GM21737 (cell line): ENCODE data around the gene SOX6.

ENCODE experiments used
- ATAC-seq: cut with Tn5 transposase; IDR thresholded peaks from one replicate; pipeline ENCODE4 v1.9.1; 2021; ENCODE audit warnings: mild to moderate bottlenecking, moderate library complexity; ENCODE audit not compliant: unreplicated experiment

Gene SOX6

DNA sequence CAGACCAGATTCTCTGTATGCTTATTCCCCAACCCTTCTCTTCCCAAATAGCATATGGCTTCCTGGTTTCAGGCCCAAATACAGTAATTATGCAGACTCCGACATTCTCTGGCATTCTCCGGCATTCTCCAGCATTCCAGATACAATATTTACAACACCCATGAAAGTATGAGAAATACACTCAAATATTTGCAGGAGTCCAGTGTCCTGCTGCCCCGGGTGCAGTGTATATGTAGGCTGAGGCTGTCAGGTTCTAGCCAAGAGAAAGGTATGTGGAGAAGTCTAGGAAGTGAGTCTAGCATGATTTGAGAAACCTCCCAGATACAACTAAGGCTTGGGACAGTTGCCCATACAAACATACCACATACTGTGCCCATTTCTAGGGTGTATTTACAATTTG, 160.7 kb downstream of the SOX6 start:
- no peak for ATAC-seq

DNA sequence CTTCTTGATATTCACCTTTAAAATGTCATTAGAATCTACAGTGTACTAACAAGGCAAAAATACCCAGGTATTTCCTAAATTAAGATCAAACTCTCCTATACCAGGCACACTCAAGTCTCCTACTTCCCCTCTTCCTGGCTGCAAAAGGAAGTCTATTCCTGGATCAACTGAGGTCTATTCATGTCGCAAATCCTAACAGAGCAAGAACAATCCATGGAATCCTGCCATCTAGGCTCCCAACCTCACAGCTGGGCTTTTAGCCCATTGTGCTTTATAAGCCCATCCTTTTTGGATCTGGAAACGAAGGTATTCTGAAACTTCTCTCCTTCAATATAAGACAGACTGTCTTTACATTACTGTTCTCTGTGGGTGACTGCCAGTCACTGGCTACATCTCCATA, 161.8 kb downstream of the SOX6 start:
- no peak for ATAC-seq

DNA sequence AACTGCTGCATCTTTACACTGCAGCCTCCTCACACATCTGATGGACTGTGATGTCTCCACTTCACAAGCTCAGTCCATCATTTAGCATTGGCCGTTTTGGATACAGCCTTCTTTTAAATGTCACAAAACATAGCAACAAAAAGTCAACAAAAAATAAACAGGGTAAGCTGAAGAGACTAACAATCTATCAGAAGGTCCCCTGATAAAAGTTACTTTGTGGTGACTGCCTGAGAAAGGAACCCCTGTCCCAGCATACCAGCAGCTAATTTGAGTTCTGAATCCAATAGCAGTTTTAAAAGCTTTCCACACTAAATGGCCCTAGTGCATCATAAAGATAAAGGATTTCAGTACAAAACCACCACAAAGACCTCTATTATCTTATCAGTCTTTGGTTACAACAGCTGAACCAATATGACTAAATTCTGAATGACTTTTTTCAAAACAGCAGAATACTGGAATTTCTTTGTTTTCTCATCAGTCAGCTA, 162.4 kb downstream of the SOX6 start:
- no peak for ATAC-seq

DNA sequence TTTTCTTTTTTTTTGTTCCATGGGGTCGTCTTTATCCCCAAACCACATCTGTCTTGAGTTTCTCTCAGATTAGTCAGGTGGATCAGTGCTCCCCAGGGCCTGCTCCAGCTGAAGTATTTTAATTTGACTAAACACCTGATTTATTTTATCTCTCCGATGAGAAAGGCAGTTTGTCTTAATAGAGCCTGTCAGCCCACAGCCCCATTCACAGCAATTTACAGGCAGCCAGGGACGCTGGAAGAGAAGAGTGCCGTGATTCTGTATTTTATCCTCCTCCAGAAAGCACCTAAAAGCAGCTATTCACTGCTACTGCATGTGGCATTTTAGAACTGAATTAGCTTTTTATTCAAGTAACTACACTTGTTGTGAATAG, 164.5 kb downstream of the SOX6 start:
- ATAC-seq: no peak

DNA sequence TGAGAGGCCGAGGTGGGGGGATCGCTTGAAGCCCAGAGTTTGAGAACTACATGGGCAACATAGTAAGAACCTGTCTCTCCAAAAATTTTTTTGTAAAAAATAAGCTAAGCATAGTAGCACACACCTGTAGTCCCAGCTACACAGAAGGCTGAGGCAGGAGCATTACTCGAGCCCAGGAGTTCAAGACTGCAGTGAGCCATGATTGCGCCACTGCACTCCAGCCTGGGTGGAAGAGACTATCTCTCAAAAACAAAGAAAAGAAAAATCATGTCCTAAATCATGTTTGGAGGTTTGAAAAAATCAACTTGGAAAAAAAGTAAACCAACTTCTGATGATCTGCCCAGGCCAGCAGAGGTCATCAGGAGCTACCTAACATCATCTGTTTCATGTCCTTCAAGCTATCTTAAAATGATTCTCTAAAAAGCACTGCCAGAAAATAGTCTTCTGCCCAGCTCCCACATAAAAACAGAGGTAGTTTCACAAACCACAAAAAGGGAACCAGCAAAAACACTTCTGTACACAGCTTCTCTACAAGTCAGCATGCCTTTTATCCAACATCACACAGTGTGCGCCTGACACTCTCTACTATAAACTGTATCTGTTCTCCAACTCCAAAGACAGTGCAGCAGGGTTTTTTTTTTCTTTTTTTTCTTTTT, 165.0 kb downstream of the SOX6 start:
- ATAC-seq: no peak

DNA sequence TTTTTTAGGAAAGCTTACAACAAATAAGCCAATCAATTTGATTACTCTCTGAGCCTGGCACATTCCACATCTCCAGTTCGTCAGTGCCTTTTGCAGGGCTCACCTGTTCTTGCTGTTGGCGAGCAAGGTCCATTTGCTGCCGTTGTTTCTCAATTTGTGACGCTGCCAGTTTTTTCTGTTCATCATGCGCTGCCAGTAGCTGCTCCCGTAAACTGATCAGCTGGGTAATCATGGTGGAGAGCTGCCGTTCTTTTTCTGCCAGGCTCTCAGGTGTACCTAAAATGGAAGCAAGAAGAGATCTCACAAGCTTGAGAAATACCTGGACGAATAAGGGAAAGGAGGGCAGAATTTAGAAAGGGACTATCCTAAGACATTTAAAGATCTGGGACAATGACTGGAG, 169.7 kb downstream of the SOX6 start:
- no peak for ATAC-seq

DNA sequence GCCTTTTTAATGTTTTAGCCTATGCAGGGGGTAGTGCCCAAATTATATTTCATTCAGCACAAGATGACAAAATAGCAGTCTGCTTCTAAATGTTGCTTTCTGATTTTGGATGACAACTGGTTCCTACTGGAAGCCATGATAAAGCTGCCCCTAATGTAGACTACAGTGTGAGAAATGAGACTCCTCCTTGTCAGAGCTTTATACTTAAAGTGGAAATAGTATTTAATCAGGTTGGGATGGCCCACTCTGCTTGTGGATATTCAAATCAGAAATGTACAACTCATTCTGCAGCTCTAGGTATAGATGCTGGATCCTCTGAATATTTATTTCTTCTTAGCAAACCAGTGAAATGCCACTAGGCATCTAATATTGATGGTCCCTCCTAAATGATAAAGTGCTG, 171.3 kb downstream of the SOX6 start:
- ATAC-seq: no peak

DNA sequence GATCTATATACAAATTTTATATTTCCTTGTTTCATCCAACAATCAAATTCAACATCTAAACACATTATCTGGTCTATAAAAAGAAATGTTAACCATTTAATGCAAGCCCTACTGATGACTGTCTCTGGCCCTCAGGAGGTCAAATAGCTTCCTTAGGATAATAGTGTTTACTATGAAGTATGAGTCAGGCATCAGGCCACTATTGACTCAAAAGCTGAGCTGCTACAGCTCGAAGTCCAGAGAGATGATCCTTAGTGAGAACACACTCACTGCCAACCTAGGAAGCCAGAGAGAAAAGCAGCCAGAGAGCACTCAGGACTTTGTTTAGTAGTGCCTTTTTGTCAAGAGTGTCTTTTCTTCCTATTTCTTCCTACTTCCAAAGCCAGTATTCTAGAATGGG, 171.8 kb downstream of the SOX6 start:
- ATAC-seq: no peak

DNA sequence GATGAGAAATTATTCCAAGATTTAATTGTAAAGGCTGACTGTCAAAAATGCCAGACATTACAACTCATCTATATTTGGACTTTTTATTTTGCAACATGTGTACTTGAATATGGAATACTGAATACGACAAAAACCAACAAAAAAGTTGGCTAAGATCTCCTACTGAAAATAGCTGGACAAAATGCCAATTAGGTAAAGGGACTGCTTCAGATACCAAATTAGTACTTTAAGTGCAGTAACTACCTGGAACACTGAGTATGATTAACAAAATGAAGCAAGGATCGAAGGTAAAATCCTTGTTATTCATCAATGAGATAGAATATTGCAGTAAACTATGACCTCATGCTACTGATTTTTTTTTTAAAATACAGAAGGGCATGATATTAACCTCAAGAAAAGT, 173.8 kb downstream of the SOX6 start:
- no peak for ATAC-seq

DNA sequence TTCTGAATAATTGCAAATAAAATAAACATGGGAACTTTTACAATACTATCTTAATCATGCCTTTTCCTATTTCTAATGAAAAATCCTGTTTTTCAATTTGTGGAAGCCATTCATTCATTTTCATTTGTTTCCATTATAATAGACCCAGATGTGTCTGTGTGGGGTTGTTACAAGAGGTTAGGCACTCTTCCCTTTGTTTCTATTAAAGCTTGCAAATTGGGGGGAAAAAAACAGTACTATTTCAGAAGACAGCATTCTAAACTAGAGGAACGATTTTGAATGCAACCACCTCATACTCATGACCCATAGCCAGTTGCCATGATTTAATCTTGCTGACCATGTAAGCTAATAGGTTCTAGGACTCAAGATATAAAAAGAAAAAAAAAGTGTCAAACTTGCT, 175.5 kb downstream of the SOX6 start:
- no peak for ATAC-seq

DNA sequence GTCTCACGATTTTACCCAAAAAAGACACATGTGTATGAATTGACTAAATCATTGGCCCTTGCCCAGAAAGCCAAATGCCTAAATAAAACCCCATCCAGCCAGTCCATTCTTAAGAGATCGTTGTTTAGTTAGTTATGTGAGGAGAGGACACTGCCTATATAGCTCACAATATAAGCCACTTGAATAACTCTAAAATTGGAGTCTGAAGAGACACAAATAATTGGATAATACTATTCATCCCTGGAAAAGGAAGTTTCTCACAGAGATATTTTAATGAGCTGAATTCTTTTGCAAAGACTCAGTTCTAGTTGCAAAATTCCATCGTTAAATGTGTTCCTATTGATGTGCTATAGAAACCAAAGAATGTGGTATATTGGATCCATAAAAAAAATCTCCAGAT, 176.7 kb downstream of the SOX6 start:
- ATAC-seq: no peak

DNA sequence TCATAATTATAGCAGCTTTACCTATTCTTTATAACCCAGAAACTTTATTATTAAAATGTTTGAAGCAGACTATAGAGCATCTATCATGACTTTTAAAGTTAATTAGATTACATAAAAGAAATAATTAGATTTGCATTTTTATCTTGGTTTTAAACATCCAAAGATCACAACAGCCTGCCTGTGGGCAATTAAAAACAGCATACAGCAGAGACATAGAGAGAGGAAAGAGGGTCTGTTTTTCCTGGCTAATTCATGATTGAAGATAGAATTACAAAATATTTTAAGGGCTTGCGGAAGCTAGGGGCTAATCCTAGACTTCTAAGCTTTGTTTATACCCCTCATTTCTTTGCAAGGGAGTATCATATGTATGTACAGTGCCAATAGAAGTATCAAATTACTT, 178.1 kb downstream of the SOX6 start:
- no peak for ATAC-seq

DNA sequence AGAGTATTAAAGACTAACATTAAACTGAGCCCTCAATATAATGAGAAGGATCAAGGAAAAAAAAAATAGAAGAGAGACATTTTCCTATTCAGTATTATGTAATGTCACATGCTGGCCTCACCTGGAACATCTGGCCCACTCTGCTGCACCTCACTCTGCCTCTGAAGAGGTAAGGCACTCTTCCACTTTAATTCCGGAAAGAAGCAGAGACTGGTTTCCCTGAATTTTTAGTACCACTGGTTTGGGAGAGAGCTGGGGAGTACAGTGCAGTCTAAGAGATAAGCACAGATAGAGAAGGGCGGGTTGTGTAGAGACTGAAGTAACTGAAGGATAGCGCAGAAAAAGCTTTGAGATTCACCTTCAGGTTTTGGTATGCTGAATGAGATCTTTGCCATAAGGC, 178.7 kb downstream of the SOX6 start:
- ATAC-seq: no peak

DNA sequence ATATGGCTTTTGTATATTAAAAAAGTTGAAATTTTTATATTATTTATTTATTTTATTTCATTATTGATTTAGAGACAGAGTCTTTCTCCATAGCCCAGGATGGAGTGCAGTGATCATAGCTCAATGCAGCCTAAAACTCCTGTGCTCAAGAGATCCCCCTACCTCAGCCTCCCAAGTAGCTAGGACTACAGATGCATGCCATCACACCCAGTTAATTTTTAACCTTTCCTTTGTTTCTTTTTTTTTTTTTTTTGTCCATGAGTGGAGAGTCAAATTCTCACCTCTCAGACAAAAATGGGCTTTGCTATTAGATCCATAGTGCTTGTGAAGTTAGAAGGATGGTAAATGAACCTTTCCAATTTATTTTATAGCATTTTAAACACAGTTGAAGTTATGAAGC, 182.5 kb downstream of the SOX6 start:
- no peak for ATAC-seq

DNA sequence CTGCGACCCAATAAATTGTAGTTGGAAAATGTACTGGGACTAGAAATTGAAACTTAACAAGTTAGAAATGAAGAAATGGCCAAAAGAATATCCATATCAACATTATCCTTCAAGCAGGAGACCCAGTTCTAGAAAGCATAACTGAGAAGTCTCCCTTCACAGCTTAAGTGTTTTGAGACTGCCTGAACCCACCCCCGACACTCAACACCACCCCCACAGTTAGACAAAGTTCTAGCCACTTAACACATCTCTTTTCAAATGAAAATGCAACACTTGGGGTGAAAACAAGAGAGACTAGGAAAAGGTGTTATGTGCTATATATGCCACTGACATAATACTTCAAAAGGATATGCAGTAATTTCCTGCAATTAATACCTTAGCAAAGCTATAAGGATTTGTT, 184.5 kb downstream of the SOX6 start:
- ATAC-seq: no peak

DNA sequence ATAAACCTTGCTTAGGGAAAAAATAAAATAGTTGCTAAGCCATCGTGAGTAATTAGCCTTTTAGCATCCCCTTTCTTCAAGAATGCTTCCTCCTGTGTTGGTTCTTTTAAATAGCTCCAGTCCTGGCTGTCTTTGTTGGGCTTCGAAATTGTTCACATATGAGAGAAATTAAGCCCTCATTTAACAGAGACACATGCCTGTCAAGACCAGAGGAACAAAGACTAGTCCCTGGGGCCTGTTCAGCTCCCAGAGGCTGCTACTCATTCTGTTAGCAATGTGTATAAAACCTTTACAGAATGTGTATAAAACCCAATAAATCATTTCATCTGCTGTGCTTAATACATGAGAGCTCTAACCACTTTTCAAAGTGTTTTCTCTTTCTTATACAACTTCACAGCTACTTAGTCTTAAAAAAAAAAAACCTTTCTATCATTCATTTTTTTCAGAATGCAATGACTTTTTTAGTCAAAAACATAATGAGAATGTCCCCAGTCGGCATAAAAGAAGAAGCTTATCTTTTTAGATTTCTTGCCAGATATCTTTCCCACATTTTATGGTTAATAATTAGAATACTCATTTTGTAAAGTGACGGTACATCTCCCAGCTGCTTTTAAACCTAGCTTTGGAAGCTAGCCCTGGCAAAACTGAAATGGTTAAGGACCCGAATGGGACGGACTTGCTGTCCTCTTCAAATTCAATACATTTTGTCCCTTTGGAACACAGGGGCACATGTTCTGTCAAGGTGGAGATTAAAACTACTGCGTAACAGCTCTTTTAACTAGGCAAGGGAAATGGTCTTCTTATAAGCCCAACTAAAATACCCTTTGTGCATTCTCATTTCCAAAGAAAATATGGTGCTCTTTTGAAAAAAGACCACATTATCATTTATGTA, 186.1 kb downstream of the SOX6 start:
- ATAC-seq: no peak

DNA sequence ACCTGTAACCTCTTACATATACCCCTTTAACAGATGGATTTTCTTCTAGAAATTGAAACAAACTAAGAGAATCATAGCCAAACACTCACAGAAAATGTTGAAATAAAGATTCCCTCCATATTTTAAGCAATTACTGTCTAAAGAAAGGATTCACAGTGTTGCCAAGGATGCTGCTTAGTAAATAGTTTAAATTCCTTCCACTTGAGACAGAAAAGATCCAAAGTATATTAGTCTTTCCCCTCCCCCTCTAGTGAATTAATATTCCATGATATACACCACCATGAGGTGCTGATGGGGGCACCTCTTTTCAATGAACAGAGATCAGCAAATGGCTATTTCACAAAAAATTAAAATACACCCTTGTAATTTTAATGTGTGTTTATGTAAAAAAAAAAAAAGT, 186.8 kb downstream of the SOX6 start:
- ATAC-seq: no peak

DNA sequence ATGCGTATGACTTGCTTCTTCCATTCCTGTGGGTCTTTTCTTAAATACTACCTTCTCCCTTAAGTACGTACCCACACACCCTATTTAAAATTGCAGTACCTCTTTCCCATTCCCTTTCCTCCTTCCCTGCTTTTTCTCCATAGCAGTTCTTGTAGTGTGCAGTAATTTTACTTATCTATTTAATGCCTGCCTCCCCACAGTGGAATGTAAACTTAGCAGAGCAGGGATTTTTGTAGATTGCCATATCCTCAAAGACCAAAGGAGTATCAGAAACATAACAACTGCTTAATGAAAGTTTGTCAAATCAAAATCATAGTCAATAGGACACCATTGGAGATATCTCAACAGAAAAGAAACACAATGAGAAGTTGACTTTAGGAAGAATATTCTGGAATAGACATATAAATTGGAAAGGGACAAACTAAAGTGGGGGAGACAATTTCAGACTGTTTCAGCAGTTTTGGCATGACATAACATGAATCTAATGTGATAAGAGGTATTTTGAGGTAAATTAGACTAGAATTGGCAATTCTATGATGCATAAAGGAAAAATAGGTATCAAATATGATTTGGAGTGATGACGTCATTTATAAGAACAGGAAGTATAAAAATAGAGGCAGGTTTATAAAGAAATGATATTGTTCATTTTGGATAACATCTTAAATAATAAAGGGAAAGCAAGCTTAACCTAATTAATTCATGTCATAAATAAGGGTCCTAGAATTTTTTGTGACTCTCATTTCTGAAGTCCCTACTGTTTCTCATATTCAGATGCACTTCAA, 188.4 kb downstream of the SOX6 start:
- ATAC-seq: no peak

DNA sequence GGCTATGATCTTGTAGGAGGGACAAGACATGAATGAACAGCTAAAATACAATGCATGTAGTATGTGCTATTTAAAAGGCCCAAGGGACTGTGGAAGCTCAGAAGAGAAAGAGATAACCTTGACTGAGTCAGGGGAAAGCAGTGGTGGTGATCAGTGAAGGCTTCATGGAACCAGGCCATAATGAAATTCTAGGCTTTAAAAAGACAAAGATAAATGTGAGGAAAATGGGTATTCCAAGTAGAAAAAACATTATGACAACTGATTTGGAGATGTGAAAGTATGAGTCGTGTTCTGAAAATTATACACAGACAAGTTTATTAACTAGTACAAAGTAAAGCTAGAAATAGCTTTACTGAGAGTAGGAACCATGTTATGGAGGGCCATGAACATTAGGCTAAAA, 189.8 kb downstream of the SOX6 start:
- no peak for ATAC-seq

DNA sequence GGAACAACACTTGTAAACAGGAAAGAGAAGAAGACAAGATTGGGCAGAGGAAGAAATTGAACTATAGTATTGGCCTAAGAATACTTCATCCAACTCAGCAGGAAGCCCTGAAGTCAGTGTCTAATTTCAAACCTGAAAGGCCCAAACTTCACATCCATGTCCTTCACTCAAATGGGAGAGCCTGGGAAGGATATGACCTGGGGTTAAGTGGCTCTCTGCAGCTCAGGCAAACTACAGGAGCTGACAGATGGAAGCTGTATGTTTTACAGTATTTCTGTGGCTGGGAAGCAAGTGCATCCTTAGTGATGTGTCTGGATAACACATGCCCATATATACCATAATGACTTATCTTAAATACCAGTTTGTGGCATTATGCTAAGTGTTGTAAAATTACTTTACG, 196.2 kb downstream of the SOX6 start:
- ATAC-seq: no peak

DNA sequence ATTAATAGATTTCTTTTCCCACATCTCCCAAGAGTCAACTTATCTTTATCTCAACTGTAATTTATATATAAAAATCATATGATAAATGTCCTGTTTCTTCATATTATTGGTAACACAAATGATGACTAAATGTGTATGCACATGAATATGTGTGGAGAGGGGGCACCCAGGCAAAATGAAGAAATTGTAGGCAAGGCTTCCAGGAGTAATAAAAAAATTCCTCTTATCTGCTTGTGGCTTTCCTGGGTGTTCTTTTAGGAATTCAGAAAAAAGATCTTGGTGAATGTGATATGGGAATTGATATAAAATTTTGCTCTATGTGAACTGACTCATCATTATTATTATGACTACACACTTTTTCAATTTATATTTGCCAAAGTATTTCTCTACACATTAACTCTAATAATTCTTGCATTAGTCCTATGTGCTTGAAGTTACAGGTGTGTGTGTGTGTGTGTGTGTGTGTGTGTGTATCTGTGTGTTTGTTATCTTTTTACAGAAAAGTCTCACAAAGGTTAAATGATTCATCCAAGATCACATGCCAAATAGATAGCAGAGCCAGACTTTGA, 197.8 kb downstream of the SOX6 start:
- ATAC-seq: no peak
